BJ (cell line): ENCODE results near the gene ARHGAP20. TPM values are rescaled to one million over a fixed set of nuclear protein-coding genes. Genes with fewer than 3 reads are reported as not detected.

ENCODE experiments used
- CTCF ChIA-PET: fragments of 350-600 bp; formaldehyde crosslinking; extraction: SDS; loops from one replicate; lab custom pipeline; 2021; ENCODE audit warnings: antibody characterized with exemption, inconsistent platforms; lab: Yijun Ruan, JAX
- POLR2A ChIA-PET: fragments of 300-600 bp; sonication (Branson Sonifier 250); formaldehyde crosslinking; extraction: SDS; loops from one replicate; lab custom pipeline; 2021; ENCODE audit warnings: antibody characterized with exemption; lab: Charles Lee
- DNase-seq: peaks from one replicate; pipeline ENCODE4 v3.0.0-alpha.2; 2011; ENCODE audit warnings: low read depth
- H3K27me3 ChIP-seq: 2 replicates; pipeline ENCODE4 v1.6.0; 2011; ENCODE audit warnings: low read length; ENCODE audit not compliant: control insufficient read depth, insufficient read depth
- H3K36me3 ChIP-seq: 2 replicates; pipeline ENCODE4 v1.5.1; 2011; ENCODE audit warnings: low read length; ENCODE audit not compliant: control insufficient read depth, insufficient read depth
- H3K4me3 ChIP-seq: 2 replicates; pipeline ENCODE4 v1.5.1; 2011; ENCODE audit warnings: low read depth, mild to moderate bottlenecking, control low read depth, low read length
- CTCF ChIP-seq: IDR thresholded peaks from 2 replicates; pipeline ENCODE4 v1.5.1; 2011; ENCODE audit warnings: low read depth, mild to moderate bottlenecking, control low read depth, inconsistent platforms, low read length, moderate library complexity; ENCODE audit not compliant: insufficient read depth
- polyA plus RNA-seq: library from polyadenylated mRNA; depleted of rRNA; stranded (reverse); fragments of >200 nt; gene quantifications from 2 replicates; pipeline ENCODE4 v1.2.3, GENCODE V29; 2011

ARHGAP20 gene
- polyA plus RNA-seq, 1 experiment, result 2.5 TPM

GRCh38 chr11:110530900-110531741 lies 181.1 kb downstream of the ARHGAP20 start:
- no peak for DNase-seq
- H3K27me3 ChIP-seq, result no peaks in the 10 kb centered on the region
- CTCF ChIA-PET, result interaction anchor here (0.7 to 1.2 kb wide), 2 partner anchors 9 to 915 kb away, joined by 3 to 5 read pairs; no protein-coding TSS in a partner anchor
- H3K36me3 ChIP-seq, result no peaks in the 10 kb centered on the region
- H3K4me3 ChIP-seq, result no peak overlapping the region
- TF ChIP-seq CTCF, result no peak
- POLR2A ChIA-PET, result no interaction called here

GRCh38 chr11:110529043-110529442 lies 183.2 kb downstream of the ARHGAP20 start:
- ChIA-PET POLR2A (no interaction called here), CTCF (no interaction called here)
- H3K36me3 ChIP-seq, result no peaks in the 10 kb centered on the region
- no peak overlapping the region for H3K4me3 ChIP-seq
- TF ChIP-seq CTCF, result peak; percentile 42
- H3K27me3 ChIP-seq, result no peaks in the 10 kb centered on the region
- DNase-seq, result no peak

DNA sequence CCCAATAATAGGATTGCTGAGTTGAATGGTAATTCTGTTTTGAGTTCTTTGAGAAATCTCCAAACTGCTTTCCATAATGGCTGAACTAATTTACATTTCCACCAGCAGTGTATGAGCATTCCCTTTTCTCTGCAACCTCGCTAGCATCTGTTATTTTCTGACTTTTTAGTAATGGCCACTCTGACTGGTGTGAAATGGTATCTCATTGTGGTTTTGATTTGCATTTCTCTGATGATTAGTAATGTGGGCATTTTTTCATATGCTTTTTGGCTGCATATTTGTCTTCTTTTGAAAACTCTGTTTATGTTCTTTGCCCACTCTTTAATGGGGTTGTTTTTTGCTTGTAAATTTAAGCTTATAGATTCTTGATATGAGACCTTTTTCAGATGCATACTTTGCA lies 185.1 kb downstream of the ARHGAP20 start:
- DNase-seq, result no peak
- POLR2A ChIA-PET, result no interaction called here
- CTCF ChIA-PET, result no interaction called here
- Histone ChIP-seq H3K27me3 (no peaks in the 10 kb centered on the region), H3K36me3 (no peaks in the 10 kb centered on the region), H3K4me3 (no peak overlapping the region)
- TF ChIP-seq CTCF, result no peak
